Right ventricle myocardium inferior (tissue), 1 donor: ENCODE results near the gene FBXW8. TPM values are rescaled to one million over a fixed set of nuclear protein-coding genes. Genes with fewer than 3 reads are reported as not detected.

ENCODE experiments used
- ATAC-seq: fragments of 200-7000 bp; cut with Tn5 transposase; one replicate; pipeline ENCODE4 v1.9.1; 2020; ENCODE audit warnings: mild to moderate bottlenecking, moderate library complexity
- DNase-seq: peaks from one replicate; pipeline ENCODE4 v3.0.0; 2021; ENCODE audit errors: missing footprints
- intact Hi-C: fragments of 100-400 bp; cut with DNase I; formaldehyde crosslinking; loops from one replicate; pipeline ENCODE4 v1.11.0; 2022
- total RNA-seq: library from RNA; stranded (reverse); fragmentation: NEBNext Ultra II Directional; extraction: Animal tissue kit (Norgen Biotek cat#: 25700); gene quantifications from one replicate; pipeline ENCODE4 v1.2.1, GENCODE V29; 2021
- donor health status: DM: no; HTN: yes; CAD: no; lungs with severe emphysema.

The FBXW8 gene
- total RNA-seq, 1 donor from 2014 or later: 5.4 TPM

- intact Hi-C loops: no loop called here
Observed at GRCh38 chr12:117006333-117006732, 95.6 kb downstream of the FBXW8 start.

DNA sequence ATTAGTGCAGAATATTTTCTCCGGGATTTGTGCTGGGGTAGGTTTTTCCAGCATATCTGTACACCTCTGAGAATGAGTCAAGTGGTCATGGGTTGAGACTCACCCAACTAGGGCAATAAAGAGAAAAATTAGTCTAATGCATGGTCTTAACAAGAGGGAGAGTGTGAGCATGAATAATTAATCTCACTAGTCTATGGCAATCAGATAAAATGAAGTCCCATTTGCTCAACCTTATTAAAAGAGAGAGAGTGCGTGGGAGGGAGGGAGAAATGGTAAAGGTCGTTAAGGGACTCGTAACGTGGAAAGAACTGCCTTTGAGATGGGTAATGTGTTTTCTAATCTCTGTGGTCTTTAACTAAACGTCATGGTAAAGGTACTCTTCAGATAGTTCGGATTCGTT lies 96.8 kb downstream of the FBXW8 start:
- ATAC-seq: no peak
- intact Hi-C loops: no loop called here

More at GRCh38 chr12:117006333-117006732, 95.6 kb downstream of the FBXW8 start:
- ATAC-seq: no peak
- no peak for DNase-seq

DNA sequence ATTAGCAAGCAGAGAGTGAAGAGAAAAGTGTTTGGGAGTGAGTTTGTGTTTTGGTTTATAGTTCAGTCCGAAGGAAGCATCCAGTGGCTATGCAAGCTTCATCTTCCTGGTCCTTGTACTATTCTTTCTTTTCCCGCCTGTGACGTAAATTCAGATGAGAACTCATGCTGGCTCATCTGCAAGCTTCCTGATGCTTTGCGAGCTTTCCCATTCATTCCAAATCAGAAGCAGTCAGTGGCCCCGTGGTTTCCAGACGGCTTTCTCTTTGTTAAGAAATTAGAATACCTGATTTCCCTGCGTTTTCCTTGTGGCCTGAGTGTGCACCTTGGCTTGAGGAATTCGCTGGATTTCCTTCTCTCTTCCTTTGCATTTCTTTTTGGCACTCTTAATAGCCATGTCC lies 99.0 kb downstream of the FBXW8 start:
- ATAC-seq (no peak), DNase-seq (no peak)
- intact Hi-C loops: no loop called here

More for the DNA sequence above, 96.8 kb downstream of the FBXW8 start:
- DNase-seq: no peak

DNA sequence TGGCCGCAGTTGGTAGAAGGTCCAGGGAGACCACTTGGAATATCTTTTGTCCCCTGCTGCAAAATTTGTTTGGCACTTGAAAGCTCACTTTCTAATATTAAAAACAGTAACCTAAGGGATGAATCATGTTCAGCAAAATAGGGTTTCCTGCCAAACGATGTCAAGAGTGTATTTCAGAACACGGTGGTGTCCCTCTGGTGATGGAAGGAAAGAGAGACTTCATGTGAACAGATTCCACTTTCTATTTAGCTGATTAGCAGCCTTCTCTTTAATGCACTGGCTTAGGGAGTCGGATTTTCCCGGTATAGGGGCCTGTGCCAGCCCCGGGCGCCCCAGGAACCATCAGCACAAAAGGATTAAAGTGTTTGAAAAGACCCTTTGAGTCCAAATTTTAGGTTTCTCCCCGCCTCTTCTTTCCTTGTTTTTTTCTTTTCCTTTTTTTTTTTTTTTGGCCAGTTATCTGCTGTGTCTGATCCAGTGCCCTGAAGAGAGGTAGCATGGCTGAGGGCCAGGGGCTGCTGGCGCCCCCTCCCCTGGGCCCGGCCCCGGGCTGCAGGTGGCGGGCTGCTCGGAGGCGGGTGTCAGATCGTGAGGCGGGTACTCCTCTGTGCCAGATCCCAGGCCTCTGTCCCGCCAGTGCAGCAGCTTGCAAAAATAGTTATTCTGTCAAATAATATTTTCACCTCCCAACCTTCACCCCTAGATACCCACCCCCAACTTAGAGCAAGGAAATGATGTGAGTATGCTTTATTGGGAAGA lies 100.1 kb downstream of the FBXW8 start:
- DNase-seq (no peak), ATAC-seq (peak; percentile 20)
- intact Hi-C loops: no loop called here

DNA sequence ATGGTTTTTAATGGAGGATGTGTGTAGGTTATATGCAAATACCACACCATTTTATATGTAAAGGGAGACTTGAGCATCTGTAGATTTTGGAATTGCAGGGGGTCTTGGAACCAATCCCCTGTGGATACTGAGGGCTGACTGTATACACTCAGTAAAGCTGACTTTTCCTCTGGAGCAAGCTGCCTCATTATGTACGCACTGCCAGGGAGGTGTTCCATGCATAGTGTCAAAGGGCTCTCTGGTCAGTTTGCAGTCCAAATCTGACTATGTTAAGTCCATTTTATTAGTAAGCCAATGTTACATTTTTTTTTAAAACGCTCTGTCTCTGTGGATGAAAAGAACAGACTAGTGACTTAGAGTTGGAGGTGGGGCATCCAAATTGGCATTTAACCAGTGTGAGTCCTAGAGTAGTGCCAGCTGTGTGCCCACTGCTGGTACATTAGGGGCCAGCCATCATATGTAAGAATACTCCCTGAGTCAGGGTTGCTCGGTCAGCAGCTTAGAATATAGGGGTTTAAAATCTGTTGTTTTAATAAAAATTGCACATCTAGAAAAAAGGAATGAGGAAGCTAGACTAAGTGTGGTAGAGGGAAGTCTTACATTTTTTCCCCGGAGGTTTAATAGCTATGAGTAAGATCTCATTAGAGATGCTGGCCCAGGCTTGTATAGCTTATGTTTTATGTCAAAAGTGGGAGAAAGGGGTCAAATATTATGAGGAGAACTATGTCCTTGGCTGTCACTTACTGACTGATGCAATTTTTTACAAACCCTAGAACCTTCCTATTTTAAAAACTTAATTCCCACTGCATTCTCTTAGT lies 101.4 kb downstream of the FBXW8 start:
- DNase-seq (no peak), ATAC-seq (no peak)
- intact Hi-C loops: no loop called here

- no peak for ATAC-seq
Observed at GRCh38 chr12:117013726-117014125, 103.0 kb downstream of the FBXW8 start.

GRCh38 chr12:117014342-117014887 lies 103.7 kb downstream of the FBXW8 start:
- ATAC-seq (no peak), DNase-seq (no peak)
- intact Hi-C loops: no loop called here

More at GRCh38 chr12:117013726-117014125, 103.0 kb downstream of the FBXW8 start:
- DNase-seq: no peak
- intact Hi-C loops: no loop called here

- intact Hi-C loops: no loop called here
- DNase-seq: no peak
- ATAC-seq: no peak
Observed at GRCh38 chr12:117015811-117016210, 105.1 kb downstream of the FBXW8 start.

- no peak for DNase-seq
- intact Hi-C loops: no loop called here
- ATAC-seq: no peak
Observed at GRCh38 chr12:117017807-117018206, 107.1 kb downstream of the FBXW8 start.

- ATAC-seq: no peak
- intact Hi-C loops: no loop called here
- no peak for DNase-seq
Observed at GRCh38 chr12:117018276-117018675, 107.5 kb downstream of the FBXW8 start.

DNA sequence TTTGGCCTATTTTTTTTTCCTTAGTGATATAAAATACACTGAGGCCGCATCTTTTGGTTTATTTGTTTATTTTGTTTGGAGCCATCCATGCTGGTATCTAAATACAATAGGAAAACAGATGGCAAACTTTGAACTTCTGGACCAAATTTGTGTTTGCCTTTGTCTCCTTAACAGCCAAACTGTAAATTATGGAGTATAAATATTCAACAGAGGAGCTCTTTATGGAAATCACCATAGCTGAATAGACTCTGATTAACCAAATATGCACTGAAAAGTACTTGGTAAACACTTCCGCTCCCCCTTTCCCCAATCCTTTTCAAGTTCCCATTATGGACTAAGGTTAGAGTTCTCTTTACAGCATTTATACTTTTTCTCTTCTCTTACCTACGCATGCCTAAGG lies 107.9 kb downstream of the FBXW8 start:
- ATAC-seq (no peak), DNase-seq (no peak)
- intact Hi-C loops: no loop called here

GRCh38 chr12:117019866-117020265 lies 109.1 kb downstream of the FBXW8 start:
- DNase-seq (no peak), ATAC-seq (no peak)
- intact Hi-C loops: no loop called here

DNA sequence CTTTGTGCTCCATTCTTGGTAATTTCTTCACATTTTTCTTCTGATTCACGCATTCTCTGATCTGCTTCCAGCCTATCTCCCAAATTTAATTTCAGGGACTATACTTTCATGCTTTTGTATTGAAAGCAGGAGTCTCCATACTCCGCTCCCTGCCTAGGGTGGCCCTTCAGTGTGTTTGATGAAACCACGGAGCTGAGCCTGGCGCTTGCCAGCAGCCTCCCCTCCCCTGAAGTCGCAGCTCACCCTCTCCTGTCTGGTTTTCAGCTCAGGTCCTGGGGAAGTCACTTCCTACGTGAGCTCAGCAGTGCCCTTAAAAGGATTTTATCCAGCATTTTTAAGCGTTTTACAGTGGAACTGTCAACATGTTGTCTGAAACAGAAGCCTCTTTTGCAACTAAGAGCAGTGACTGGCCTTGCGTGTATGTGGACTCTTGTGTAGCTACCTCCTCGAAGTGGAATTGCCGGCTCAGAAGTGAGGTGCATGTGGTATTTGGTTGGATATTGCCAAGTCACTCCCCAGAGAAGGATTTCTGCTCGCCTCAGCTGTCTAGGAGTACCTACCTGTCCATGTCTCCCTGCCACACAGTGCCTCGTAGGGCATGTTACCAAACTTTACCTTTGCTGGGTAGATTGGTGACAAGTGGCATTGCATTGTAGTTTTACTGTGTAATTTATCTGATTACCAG lies 109.9 kb downstream of the FBXW8 start:
- intact Hi-C loops: no loop called here
- no peak for DNase-seq

GRCh38 chr12:117022465-117022864 lies 111.7 kb downstream of the FBXW8 start:
- no peak for ATAC-seq
- intact Hi-C loops: no loop called here
- DNase-seq: no peak

More for the DNA sequence above, 109.9 kb downstream of the FBXW8 start:
- ATAC-seq: no peak

- intact Hi-C loops: no loop called here
Observed at GRCh38 chr12:117023998-117024960, 113.5 kb downstream of the FBXW8 start.

DNA sequence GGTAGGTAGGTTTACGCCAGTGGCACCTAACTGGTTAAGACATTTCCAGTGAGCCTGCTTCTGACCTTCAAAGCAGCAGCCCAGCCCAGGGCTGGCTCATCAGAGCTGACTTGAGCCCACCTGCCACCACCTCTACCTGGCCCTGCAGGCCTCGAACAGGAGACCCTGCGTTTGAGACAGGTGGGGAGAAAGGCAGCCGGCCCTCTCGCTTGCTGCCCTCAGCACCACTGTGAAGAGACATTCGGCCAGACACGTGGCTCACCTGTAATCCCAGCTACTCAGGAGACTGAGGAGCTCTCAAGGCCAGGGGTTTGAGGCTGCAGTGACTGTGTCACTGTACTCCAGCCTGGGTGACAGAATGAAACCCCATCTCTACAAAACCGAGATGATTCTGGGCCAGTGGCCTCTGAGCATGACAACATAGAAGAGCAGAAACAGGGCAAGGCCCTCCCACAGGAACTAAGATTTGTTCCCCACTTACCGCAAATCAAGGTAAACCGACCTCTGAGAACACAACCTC lies 114.3 kb downstream of the FBXW8 start:
- no peak for ATAC-seq
- intact Hi-C loops: loop anchor here (1.0 kb wide), 2 partner anchors 94 to 126 kb away; no protein-coding TSS in a partner anchor
- DNase-seq: no peak

More at GRCh38 chr12:117023998-117024960, 113.5 kb downstream of the FBXW8 start:
- ATAC-seq (no peak), DNase-seq (no peak)

GRCh38 chr12:117025481-117026151 lies 114.9 kb downstream of the FBXW8 start:
- DNase-seq (no peak), ATAC-seq (peak; percentile 90)
- intact Hi-C loops: loop anchor here (1.0 kb wide), 2 partner anchors 94 to 126 kb away; no protein-coding TSS in a partner anchor
